ENCODE data around the gene PAX5.

PAX5 gene

DNA sequence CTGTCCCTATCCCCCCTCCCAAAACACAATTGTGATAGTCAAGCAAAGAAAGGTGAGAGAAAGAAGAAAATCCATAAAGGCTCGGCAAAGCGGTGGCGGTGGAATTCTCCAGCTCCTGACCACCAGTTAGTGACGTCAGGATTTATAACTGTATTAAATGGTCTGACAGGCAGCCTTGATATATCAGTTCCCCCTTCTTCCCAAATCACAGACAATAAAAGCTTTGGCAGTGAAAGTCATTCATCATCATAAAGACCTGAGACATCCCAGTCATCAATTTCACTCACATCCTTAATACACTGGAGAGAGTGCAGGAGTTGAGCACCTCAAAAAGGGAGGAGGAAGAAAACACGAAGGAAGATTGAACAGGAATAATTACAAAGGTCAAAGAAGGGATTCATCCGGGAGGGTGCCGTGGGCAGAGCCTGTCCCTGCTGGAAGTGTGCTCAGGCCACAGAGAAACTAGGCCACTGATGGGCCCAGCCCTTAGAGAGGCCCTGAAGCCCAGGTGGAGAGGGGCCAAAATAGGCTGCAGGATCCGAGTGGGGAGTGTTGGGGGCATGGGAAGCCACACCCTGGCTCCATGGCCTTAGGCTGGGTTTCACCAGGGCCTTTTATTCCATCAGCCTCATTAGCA is 131.9 kb downstream of the PAX5 start:
- DNase-seq (ENCODE audit: low spot score), result no peak

DNA sequence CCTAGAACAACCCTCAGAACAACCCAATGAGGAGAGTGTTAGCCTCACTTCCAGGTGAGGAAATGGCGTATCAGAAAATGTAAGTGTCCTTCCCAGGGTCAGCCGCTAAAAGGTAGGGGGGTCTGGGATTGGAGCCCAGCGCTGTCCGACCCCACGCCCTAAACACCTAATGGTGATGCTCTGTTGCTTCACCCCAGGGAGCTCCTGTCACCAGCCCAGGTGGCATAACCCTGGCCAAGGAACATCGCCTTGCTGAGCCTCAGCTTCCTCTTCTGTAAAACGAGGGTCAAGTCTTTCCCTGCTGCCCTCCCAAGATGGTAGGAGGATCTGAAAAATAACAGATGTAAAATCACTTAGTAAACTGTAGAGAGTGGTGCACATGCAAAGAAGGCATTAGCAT is 132.5 kb downstream of the PAX5 start:
- DNase-seq (ENCODE audit: low spot score), result no peak

DNA sequence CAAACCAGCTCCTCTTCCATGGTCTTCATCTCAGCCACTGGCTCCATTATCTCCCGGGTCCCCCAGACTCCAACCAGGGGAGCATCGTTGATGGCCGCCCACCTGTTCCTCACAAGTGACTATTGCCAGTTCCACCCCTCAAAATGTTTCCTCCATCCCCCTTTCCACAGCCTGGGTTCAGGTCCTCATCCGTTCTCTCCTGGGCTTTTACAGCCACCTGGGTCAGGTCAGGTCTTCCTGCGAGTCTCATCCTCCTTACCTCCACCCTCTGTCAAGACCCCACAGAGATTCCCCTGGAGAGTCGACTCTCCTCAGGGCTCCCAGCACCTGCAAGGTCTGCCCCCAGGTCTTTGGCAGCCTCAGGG is 133.2 kb downstream of the PAX5 start:
- no peak for DNase-seq (ENCODE audit: low spot score)

DNA sequence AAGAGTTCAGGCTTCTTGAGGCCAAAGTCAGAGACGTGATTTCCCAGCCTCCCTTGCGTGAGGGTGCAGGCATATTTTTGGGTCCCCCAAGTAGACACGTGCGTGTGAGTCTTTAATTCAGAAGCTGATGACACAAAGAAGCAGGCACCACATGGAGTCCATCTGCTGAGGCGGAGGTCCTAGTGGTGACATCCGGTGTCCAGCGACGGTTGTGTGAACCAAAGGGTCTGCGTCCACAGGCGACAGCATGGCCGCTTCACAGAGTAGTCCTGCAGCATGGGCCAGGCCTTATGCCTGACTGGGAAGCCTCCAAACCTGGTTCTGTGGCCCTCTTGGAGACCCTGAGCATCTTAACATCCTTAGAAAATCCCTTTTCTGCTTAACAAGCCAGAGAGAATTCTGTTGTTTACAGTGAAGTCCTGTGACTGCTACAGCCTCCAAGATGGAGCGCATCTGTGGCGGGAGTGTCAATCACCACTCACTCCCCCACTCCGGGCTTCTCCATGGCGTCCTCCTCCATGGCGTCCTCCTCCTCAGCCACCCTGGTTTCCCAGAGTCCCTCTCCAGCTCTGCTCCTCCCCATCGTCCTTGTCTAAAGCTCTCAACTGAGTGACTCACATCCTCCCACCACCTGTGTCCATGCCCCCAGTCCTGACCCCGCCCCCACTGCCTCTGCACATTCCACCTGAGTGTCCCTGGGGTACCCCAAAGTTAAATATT is 133.8 kb downstream of the PAX5 start:
- no peak for DNase-seq (ENCODE audit: low spot score)

- DNase-seq (ENCODE audit: low spot score), result no peak
Measured at GRCh38 chr9:36899406-36899805, 134.7 kb downstream of the PAX5 start.

DNA sequence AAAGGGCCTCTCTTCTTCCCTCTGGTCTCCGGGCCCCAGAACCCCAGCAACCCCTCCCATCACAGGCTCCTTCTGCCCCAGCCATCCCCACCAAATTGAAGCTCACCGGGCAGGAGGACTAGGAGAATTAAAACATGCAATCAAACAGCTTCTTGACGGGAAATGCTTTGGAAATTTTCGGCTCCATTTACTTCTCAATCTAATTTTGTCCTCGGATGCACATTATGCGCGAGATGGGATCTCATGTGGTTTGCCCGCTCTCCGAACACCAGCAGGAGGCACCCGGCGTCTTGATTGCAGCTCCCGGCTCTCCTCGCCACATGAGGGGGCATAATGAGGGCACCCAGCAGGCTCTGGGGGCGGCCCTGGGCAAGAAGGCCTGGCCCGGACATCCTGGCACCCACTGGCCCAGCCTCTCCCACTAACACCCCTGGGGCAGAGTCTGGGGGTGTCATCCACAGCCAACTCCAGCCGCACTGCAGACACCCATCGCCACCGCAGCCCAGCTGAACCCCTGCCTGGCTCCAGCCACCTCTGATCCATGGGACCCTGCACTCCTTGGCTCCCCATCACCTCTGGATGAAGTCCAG is 135.5 kb downstream of the PAX5 start:
- no peak for DNase-seq (ENCODE audit: low spot score)

DNA sequence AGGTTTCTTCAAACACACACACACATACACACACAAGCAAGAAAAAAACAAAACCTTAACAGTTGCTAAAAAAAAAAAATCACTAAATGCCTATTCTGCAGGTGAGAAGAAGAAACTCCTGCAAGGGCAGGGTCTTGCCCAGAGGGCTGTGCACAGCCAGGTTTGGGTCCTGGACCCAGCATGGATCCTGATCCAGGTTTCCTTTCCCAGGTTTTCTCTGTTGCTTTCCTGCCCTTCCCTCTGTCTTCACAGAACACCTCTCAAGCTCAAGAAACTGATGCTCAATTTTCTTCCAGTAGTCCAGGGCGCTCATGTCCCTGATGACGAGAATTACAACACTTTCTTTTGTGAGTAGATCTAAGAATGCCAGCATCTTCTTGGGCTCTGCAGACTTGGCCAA is 136.6 kb downstream of the PAX5 start:
- no peak for DNase-seq (ENCODE audit: low spot score)

GRCh38 chr9:36897019-36897418 is 137.0 kb downstream of the PAX5 start:
- no peak for DNase-seq (ENCODE audit: low spot score)

DNA sequence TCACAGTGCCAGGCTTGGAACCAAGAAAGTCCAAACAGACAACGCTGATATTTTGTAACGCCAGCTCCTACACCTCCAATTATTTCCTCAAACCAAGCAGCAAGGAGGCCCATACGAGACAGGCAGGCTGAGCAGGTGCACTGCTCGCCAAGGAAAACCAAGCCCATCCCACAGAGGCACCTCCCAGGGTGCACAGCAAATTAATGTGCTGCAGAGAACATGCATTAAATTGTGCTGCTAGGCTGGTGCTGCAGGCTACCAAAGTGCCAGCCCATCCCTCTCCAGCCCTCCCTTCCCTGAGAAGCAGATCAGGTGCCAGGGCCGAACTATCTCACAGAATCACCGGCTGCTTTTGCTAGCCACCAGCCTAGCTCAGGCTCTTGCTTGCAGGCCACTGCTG is 137.8 kb downstream of the PAX5 start:
- no peak for DNase-seq (ENCODE audit: low spot score)

- no peak for DNase-seq (ENCODE audit: low spot score)
Measured at GRCh38 chr9:36895744-36896260, 138.3 kb downstream of the PAX5 start.

DNA sequence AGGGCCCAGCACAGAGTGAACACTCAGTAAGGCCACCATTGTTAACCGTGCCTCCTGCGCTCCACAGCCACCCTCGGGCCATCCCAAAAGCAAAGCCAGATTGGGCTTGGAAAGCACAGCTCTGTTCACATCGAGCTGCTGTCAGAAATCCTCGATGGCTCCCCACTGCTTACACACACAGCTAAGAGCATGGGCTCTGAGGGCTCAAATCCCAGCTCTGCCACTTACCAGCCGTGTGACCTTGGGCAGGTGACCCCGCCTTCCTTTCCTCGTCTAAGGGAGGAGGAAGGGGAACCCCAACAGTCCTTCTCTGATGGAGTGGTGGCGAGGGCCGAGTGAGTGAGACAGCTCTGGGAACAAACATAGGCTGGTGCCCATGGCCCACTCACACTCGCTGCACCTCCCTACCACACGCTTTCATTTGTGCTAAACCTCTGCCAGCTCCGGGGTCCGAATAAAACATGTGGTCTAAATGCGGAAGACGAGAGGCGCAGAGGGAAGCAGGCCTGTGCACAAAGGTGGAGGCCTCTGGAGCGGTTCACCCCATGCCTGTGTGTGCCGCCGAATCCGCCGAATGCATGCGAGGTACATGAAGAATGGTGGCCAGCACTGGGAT is 139.3 kb downstream of the PAX5 start:
- DNase-seq (ENCODE audit: low spot score), result no peak

DNA sequence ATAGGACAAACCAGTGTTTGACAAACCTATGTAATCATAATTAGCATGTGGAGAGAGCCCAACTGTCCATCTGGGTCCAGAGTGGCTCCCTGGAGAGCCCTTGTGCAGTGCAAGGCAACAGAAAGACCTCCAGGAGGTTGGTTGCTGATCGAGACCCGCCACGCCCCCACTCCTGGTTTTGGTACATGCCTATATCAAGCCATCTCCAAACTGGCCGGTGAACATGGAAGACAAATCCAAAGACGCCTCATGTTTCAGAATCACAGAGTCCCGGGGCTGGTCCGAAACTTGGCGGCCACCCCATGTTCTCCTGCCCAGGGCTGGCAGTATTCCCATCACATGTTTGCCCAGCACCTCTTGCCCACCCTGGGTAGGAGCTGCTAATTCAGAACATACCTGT is 140.2 kb downstream of the PAX5 start:
- DNase-seq (ENCODE audit: low spot score), result no peak

GRCh38 chr9:36893184-36893583 is 140.9 kb downstream of the PAX5 start:
- DNase-seq (ENCODE audit: low spot score), result no peak

GRCh38 chr9:36892279-36892678 is 141.8 kb downstream of the PAX5 start:
- no peak for DNase-seq (ENCODE audit: low spot score)

GRCh38 chr9:36891341-36891811 is 142.7 kb downstream of the PAX5 start:
- no peak for DNase-seq (ENCODE audit: low spot score)

DNA sequence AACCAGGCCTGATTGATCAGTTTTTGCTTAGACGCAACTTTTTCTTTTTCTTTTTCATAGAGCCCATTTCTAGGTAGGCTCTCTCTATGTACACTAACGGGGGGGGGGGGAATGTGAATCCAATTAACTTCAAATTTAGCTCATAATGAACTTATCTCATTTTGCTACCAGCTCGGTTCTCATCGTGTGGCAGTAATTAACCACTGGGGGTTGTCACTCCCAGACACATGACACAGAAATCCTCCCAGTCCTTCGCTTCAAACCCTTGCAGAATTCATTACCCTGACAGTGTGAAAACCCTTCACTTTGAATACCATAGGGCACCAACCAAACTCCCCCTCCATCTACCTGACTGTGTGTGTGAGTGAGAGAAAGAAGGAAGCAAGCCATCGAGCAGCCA is 144.2 kb downstream of the PAX5 start:
- no peak for DNase-seq (ENCODE audit: low spot score)

DNA sequence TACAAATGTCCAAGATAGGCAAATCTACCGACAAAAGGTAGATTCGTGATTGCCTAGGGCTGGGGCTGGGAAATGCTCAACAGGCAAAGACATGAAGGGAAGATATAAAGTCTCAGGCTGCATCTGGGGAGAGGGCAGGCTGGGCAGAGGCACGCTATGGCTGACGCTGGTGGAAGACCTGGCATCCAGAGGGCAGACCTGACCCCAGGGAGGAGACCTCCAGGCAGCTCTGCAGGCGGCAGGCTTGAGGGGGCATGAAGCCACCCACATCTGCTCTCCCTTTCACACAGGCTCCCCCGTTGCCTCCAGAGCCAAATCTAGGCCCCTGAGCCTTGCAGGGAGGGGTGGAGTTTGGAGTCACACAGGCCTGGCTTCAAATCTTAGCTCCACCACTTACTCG is 145.5 kb downstream of the PAX5 start:
- DNase-seq (ENCODE audit: low spot score), result no peak

GRCh38 chr9:36884721-36885120 is 149.3 kb downstream of the PAX5 start:
- no peak for DNase-seq (ENCODE audit: low spot score)

- DNase-seq (ENCODE audit: low spot score), result no peak
Measured at GRCh38 chr9:36882594-36882993, 151.5 kb downstream of the PAX5 start.

- no peak for DNase-seq (ENCODE audit: low spot score)
Measured at GRCh38 chr9:36881743-36882441, 152.2 kb downstream of the PAX5 start.

- DNase-seq (ENCODE audit: low spot score), result no peak
Measured at GRCh38 chr9:36881316-36881715, 152.8 kb downstream of the PAX5 start.

DNA sequence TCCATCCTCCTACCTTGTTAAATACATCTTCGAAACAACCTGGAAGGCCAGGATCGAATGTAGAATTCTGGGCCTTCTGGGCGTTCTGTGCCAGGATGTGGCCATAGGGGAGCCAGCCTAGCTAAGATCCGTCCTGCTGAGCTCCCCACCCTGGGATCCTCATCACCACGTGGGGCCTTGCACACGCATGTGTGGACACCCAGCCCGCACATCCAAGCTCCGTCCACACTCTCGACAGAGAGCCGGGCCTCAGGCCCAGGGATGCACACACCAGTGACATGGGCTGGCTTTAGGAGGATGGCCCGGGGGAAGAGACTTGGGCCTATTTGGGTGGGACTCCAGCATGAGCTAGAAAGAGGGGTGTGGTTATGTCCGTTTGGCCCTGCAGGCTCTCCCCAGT is 154.0 kb downstream of the PAX5 start:
- no peak for DNase-seq (ENCODE audit: low spot score)

All from ecto neural progenitor cell (in vitro differentiated cells).